ENCODE data around the gene TEX53.

Gene TEX53

GRCh38 chr9:114633438-114634089 is 24.0 kb downstream of the TEX53 start:
- TF ChIP-seq TAF1 (IDR thresholded peaks at IDR 0.05; ENCODE audit: low read depth) (no peak), TCF12 (IDR thresholded peaks at IDR 0.05; ENCODE audit: low read depth) (no peak), CEBPB (IDR thresholded peaks at IDR 0.05) (no peak), ZBTB7A (IDR thresholded peaks at IDR 0.05; ENCODE audit: low read depth) (no peak)

GRCh38 chr9:114631166-114631565 is 26.4 kb downstream of the TEX53 start:
- TF ChIP-seq MAX (IDR thresholded peaks at IDR 0.05) (no peak), CEBPB (IDR thresholded peaks at IDR 0.05) (no peak), EGR1 (IDR thresholded peaks at IDR 0.05) (no peak), NFIC (IDR thresholded peaks at IDR 0.05) (no peak), USF1 (IDR thresholded peaks at IDR 0.05) (no peak), TCF12 (IDR thresholded peaks at IDR 0.05; ENCODE audit: low read depth) (no peak), REST (IDR thresholded peaks at IDR 0.05; ENCODE audit: low read depth) (no peak), YY1 (IDR thresholded peaks at IDR 0.05; ENCODE audit: low read depth) (no peak), FOXM1 (IDR thresholded peaks at IDR 0.05; ENCODE audit: borderline replicate concordance, low read depth) (no peak)

GRCh38 chr9:114629563-114630090 is 28.0 kb downstream of the TEX53 start:
- TF ChIP-seq TAF1 (IDR thresholded peaks at IDR 0.05; ENCODE audit: low read depth) (no peak), YY1 (IDR thresholded peaks at IDR 0.05; ENCODE audit: low read depth) (no peak), TCF12 (IDR thresholded peaks at IDR 0.05; ENCODE audit: low read depth) (no peak), USF1 (IDR thresholded peaks at IDR 0.05) (no peak), FOXM1 (IDR thresholded peaks at IDR 0.05; ENCODE audit: borderline replicate concordance, low read depth) (no peak), ZBTB7A (IDR thresholded peaks at IDR 0.05; ENCODE audit: low read depth) (no peak)

- TF ChIP-seq TEAD4 (IDR thresholded peaks at IDR 0.05) = no peak
- TF ChIP-seq YY1 (IDR thresholded peaks at IDR 0.05; ENCODE audit: low read depth) = no peak
- no peak for TF ChIP-seq REST (IDR thresholded peaks at IDR 0.05; ENCODE audit: low read depth)
- no peak for TF ChIP-seq RAD21 (IDR thresholded peaks at IDR 0.05; ENCODE audit: low read depth)
Measured at GRCh38 chr9:114627553-114627952, 30.1 kb downstream of the TEX53 start.

- no peak for TF ChIP-seq CEBPB (IDR thresholded peaks at IDR 0.05)
- no peak for TF ChIP-seq EGR1 (IDR thresholded peaks at IDR 0.05)
- no peak for TF ChIP-seq MAX (IDR thresholded peaks at IDR 0.05)
- no peak for TF ChIP-seq NFIC (IDR thresholded peaks at IDR 0.05)
- TF ChIP-seq CREB1 (IDR thresholded peaks at IDR 0.05; ENCODE audit: low read depth) = no peak
- no peak for TF ChIP-seq EP300 (IDR thresholded peaks at IDR 0.05; ENCODE audit: borderline replicate concordance)
- TF ChIP-seq FOXM1 (IDR thresholded peaks at IDR 0.05; ENCODE audit: borderline replicate concordance, low read depth) = no peak
- TF ChIP-seq TCF12 (IDR thresholded peaks at IDR 0.05; ENCODE audit: low read depth) = no peak
- TF ChIP-seq TEAD4 (IDR thresholded peaks at IDR 0.05) = no peak
- no peak for TF ChIP-seq YY1 (IDR thresholded peaks at IDR 0.05; ENCODE audit: low read depth)
- TF ChIP-seq USF1 (IDR thresholded peaks at IDR 0.05) = no peak
- TF ChIP-seq TAF1 (IDR thresholded peaks at IDR 0.05; ENCODE audit: low read depth) = no peak
- TF ChIP-seq RAD21 (IDR thresholded peaks at IDR 0.05; ENCODE audit: low read depth) = no peak
- no peak for TF ChIP-seq REST (IDR thresholded peaks at IDR 0.05; ENCODE audit: low read depth)
Measured at GRCh38 chr9:114626415-114627020, 31.1 kb downstream of the TEX53 start.

Data from Ishikawa (cell line).